EH (cell line): ENCODE measurements around the gene COP1.

Source experiments
- DNase-seq: peaks from one replicate; pipeline ENCODE4 v3.0.0-alpha.2; 2015; ENCODE audit warnings: low read depth

The COP1 gene

GRCh38 chr1:176199707-176200106 is 7.4 kb downstream of the COP1 start:
- no peak for DNase-seq

- DNase-seq = no peak
These were observed 8.7 kb downstream of the COP1 start for GRCh38 chr1:176198413-176198812.

- DNase-seq = no peak
These were observed 10.4 kb downstream of the COP1 start for GRCh38 chr1:176196728-176197127.

- no peak for DNase-seq
These were observed 11.5 kb downstream of the COP1 start for GRCh38 chr1:176195547-176195946.

GRCh38 chr1:176193663-176194062 is 13.4 kb downstream of the COP1 start:
- no peak for DNase-seq

- no peak for DNase-seq
These were observed 14.1 kb downstream of the COP1 start for GRCh38 chr1:176193023-176193422.

GRCh38 chr1:176188604-176189003 is 18.5 kb downstream of the COP1 start:
- DNase-seq = no peak

- no peak for DNase-seq
These were observed 20.1 kb downstream of the COP1 start for GRCh38 chr1:176187001-176187400.

- DNase-seq = no peak
These were observed 23.5 kb downstream of the COP1 start for GRCh38 chr1:176183618-176184017.

GRCh38 chr1:176178316-176178715 is 28.8 kb downstream of the COP1 start:
- DNase-seq = no peak

- no peak for DNase-seq
These were observed 29.3 kb downstream of the COP1 start for GRCh38 chr1:176177764-176178163.

- DNase-seq = peak; percentile 66
These were observed 33.0 kb downstream of the COP1 start for GRCh38 chr1:176174108-176174507.

GRCh38 chr1:176172215-176172614 is 34.9 kb downstream of the COP1 start:
- DNase-seq = no peak

- DNase-seq = no peak
These were observed 39.9 kb downstream of the COP1 start for GRCh38 chr1:176167210-176167609.

GRCh38 chr1:176165573-176165972 is 41.5 kb downstream of the COP1 start:
- DNase-seq = no peak

GRCh38 chr1:176164014-176164678 is 42.9 kb downstream of the COP1 start:
- DNase-seq = no peak

- no peak for DNase-seq
These were observed 47.1 kb downstream of the COP1 start for GRCh38 chr1:176159993-176160392.

GRCh38 chr1:176157995-176158394 is 49.1 kb downstream of the COP1 start:
- peak; percentile 3 for DNase-seq

GRCh38 chr1:176149939-176150807 is 56.9 kb downstream of the COP1 start:
- no peak for DNase-seq

- no peak for DNase-seq
These were observed 62.6 kb downstream of the COP1 start for GRCh38 chr1:176144526-176144925.

GRCh38 chr1:176142973-176143372 is 64.1 kb downstream of the COP1 start:
- no peak for DNase-seq

- no peak for DNase-seq
These were observed 65.6 kb downstream of the COP1 start for GRCh38 chr1:176141449-176141848.

GRCh38 chr1:176136891-176137290 is 70.2 kb downstream of the COP1 start:
- DNase-seq = no peak

GRCh38 chr1:176134666-176135065 is 72.4 kb downstream of the COP1 start:
- no peak for DNase-seq
